ENCODE results near the gene EXD3. TPM values are rescaled to one million over a fixed set of nuclear protein-coding genes. Genes with fewer than 3 reads are reported as not detected.

EXD3 gene
- total and polyA plus RNA-seq, 9 of the 15 experiments (the other 6 are each of a cell fraction or from before 2014, with no cell fraction given): 0.29 to 12.5 (median 3.9) TPM

GRCh38 chr9:137302118-137302448 is 120.9 kb downstream of the EXD3 start, which contains the start of gene NRARP (continued):
- no peak for TF ChIP-seq ELF1 (tag; IDR thresholded peaks at IDR 0.05)
- no peak for TF ChIP-seq GTF3C2 (IDR thresholded peaks at IDR 0.05; ENCODE audit: borderline replicate concordance, extremely low read depth, insufficient read length)
- no peak for TF ChIP-seq U2AF1 (optimal IDR thresholded peaks at IDR 0.05; ENCODE audit: low read depth, low read length)
- TF ChIP-seq, protein P1, sequence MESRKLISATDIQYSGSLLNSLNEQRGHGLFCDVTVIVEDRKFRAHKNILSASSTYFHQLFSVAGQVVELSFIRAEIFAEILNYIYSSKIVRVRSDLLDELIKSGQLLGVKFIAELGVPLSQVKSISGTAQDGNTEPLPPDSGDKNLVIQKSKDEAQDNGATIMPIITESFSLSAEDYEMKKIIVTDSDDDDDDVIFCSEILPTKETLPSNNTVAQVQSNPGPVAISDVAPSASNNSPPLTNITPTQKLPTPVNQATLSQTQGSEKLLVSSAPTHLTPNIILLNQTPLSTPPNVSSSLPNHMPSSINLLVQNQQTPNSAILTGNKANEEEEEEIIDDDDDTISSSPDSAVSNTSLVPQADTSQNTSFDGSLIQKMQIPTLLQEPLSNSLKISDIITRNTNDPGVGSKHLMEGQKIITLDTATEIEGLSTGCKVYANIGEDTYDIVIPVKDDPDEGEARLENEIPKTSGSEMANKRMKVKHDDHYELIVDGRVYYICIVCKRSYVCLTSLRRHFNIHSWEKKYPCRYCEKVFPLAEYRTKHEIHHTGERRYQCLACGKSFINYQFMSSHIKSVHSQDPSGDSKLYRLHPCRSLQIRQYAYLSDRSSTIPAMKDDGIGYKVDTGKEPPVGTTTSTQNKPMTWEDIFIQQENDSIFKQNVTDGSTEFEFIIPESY (CRISPR knock-in tag; IDR thresholded peaks at IDR 0.05): no peak
- TF ChIP-seq, protein P2, sequence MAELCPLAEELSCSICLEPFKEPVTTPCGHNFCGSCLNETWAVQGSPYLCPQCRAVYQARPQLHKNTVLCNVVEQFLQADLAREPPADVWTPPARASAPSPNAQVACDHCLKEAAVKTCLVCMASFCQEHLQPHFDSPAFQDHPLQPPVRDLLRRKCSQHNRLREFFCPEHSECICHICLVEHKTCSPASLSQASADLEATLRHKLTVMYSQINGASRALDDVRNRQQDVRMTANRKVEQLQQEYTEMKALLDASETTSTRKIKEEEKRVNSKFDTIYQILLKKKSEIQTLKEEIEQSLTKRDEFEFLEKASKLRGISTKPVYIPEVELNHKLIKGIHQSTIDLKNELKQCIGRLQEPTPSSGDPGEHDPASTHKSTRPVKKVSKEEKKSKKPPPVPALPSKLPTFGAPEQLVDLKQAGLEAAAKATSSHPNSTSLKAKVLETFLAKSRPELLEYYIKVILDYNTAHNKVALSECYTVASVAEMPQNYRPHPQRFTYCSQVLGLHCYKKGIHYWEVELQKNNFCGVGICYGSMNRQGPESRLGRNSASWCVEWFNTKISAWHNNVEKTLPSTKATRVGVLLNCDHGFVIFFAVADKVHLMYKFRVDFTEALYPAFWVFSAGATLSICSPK (IDR thresholded peaks at IDR 0.05; ENCODE audit: borderline replicate concordance): no peak
- TF ChIP-seq ZNF583 (CRISPR knock-in tag; IDR thresholded peaks at IDR 0.05): no peak
- TF ChIP-seq ZNF3 (CRISPR knock-in tag; IDR thresholded peaks at IDR 0.05): no peak
- no peak for TF ChIP-seq PREB (CRISPR knock-in tag; IDR thresholded peaks at IDR 0.05)
- TF ChIP-seq RBM15 (IDR thresholded peaks at IDR 0.05; ENCODE audit: insufficient read depth, low read length): no peak
- no peak for TF ChIP-seq PCBP1 (IDR thresholded peaks at IDR 0.05; ENCODE audit: low read depth, low read length, poor library complexity, severe bottlenecking)
- TF ChIP-seq CSDE1 (IDR thresholded peaks at IDR 0.05): no peak
- no peak for TF ChIP-seq SLC30A9 (CRISPR knock-in tag; IDR thresholded peaks at IDR 0.05)
- no peak for TF ChIP-seq MED1 (CRISPR knock-in tag; IDR thresholded peaks at IDR 0.05; ENCODE audit: borderline replicate concordance)
- TF ChIP-seq ZNF384 (IDR thresholded peaks at IDR 0.05; ENCODE audit: low read depth, low read length): 0 out of 2 replicates have a peak, but pooled peaks have one; percentile 4
- TF ChIP-seq SREBF2 (CRISPR knock-in tag; IDR thresholded peaks at IDR 0.05): no peak
- no peak for TF ChIP-seq SNRNP70 (optimal IDR thresholded peaks at IDR 0.05; ENCODE audit: low read depth, low read length)
- TF ChIP-seq MCM3 (IDR thresholded peaks at IDR 0.05): no peak
- peak; percentile 52 for TF ChIP-seq TAF1 (IDR thresholded peaks at IDR 0.05; ENCODE audit: control insufficient read depth, extremely low read depth, insufficient read depth, low read length, severe bottlenecking)
